Measurements from ENCODE around the gene PRCC. TPM values are rescaled to one million over a fixed set of nuclear protein-coding genes. Genes with fewer than 3 reads are reported as not detected.
"Not testable (repeated sequence)": the region's sequence is repeated elsewhere in the genome, so short reads cannot be mapped to it uniquely, and the experiment has no call there.

Gene PRCC
- total RNA-seq, 4 donors from 2014 or later, result 25.1 to 44.6 (median 30.8) TPM

DNA sequence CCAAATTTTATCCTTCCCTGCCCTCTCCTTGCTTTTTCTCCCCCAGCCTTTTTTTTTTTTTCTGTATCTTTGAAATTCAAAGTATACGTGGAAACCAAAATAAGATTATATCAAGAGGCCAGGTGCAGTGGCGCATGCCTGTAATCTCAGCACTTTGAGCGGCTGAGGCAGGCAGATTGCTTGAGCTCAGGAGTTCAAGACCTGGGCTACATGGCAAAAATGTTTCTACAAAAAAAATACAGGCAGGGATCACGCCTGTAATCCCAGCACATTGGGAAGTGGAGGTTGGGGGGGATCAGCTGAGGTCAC is 6.6 kb upstream of the PRCC start:
- WGBS, 2 donors, result 78 to 83% methylated on average over 4 of the region's 4 CpGs

GRCh38 chr1:156765136-156765535 is 2.2 kb upstream of the PRCC start:
- H3K9me3 ChIP-seq; H3K27me3 ChIP-seq; H3K36me3 ChIP-seq; DNase-seq (ENCODE audit: low spot score in 2 of 2); H3K4me3 ChIP-seq; H3K27ac ChIP-seq: not testable (repeated sequence)
- WGBS, 2 donors, result 94 to 95% methylated on average over 15 of the region's 15 CpGs
- H3K4me1 ChIP-seq, result peaks cover 0 to 34% (median 21%) of the 10 kb centered on the region in 4 donors

More for the DNA sequence above, 6.6 kb upstream of the PRCC start:
- Histone ChIP-seq H3K36me3 (no peaks in the 10 kb centered on the region), H3K4me3 (no peak overlapping the region), H3K4me1 (peaks cover 0 to 5% (median 0%) of the 10 kb centered on the region in 4 donors), H3K27ac (no peak overlapping the region), H3K9me3 (no peaks in the 10 kb centered on the region), H3K27me3 (no peaks in the 10 kb centered on the region)
- TF ChIP-seq CTCF (IDR thresholded peaks at IDR 0.05), result no peak
- no peak for TF ChIP-seq POLR2A (IDR thresholded peaks at IDR 0.05)
- no peak for TF ChIP-seq EP300 (IDR thresholded peaks at IDR 0.05)
- DNase-seq (ENCODE audit: low spot score in 2 of 2), result no peak

- Histone ChIP-seq H3K27ac (peak overlapping the region in 1 of 4 donors; percentile 86), H3K36me3 (peaks cover 0 to 6% (median 0%) of the 10 kb centered on the region in 3 donors), H3K4me1 (peaks cover 0 to 39% (median 26%) of the 10 kb centered on the region in 4 donors), H3K27me3 (no peaks in the 10 kb centered on the region), H3K9me3 (no peaks in the 10 kb centered on the region), H3K4me3 (no peak overlapping the region)
- WGBS, 2 donors, result 93 to 95% methylated on average over 5 of the region's 5 CpGs
- DNase-seq (ENCODE audit: low spot score in 2 of 2), result no peak
- TF ChIP-seq CTCF (IDR thresholded peaks at IDR 0.05) (no peak), EP300 (IDR thresholded peaks at IDR 0.05) (no peak), POLR2A (IDR thresholded peaks at IDR 0.05) (no peak)
These were observed 1.7 kb upstream of the PRCC start for GRCh38 chr1:156765666-156766065.

GRCh38 chr1:156766298-156767100 is 836 bp upstream of the PRCC start:
- Histone ChIP-seq H3K36me3 (peaks cover 0 to 10% (median 0%) of the 10 kb centered on the region in 3 donors), H3K4me3 (peak overlapping the region; percentile 55 to 92 (median 60)), H3K27me3 (no peaks in the 10 kb centered on the region), H3K4me1 (peaks cover 0 to 47% (median 30%) of the 10 kb centered on the region in 4 donors), H3K27ac (peak overlapping the region; percentile 60 to 97 (median 83)), H3K9me3 (no peaks in the 10 kb centered on the region)
- no peak for DNase-seq (ENCODE audit: low spot score in 2 of 2)
- no peak for TF ChIP-seq EP300 (IDR thresholded peaks at IDR 0.05)
- no peak for TF ChIP-seq POLR2A (IDR thresholded peaks at IDR 0.05)
- no peak for TF ChIP-seq CTCF (IDR thresholded peaks at IDR 0.05)
- WGBS, 2 donors, result 7 to 9% methylated on average over 14 of the region's 14 CpGs

DNA sequence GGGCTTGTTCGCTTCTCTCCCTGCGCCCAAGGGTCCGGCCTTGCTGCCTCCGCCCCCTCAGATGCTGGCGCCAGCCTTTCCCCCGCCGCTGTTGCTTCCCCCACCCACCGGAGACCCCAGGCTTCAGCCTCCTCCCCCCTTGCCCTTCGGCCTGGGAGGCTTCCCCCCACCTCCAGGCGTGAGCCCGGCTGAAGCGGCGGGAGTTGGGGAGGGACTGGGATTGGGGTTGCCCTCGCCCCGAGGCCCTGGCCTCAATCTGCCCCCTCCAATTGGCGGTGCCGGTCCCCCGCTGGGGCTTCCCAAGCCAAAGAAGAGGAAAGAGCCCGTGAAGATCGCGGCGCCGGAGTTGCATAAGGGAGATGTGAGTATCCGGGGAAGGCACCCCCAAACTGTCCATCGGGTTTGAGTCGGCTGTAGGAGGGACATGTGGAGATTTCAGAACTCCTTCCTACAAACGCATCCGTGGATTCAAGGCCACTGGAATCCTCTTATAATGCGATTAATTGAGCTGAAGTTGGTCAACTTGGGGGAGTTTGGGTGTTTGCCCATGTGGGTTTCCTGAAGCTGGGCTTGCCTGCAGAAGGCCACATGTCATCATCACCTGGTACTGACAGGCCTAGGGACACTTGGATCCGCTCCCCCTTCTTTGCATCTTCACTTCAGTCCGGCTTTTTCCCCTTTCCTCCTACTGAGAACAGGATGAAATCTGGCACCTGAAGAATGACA is 707 bp downstream of the PRCC start:
- H3K4me3 ChIP-seq, result peak overlapping the region; percentile 73 to 99 (median 90)
- TF ChIP-seq CTCF (IDR thresholded peaks at IDR 0.05), result no peak
- no peak for TF ChIP-seq POLR2A (IDR thresholded peaks at IDR 0.05)
- no peak for TF ChIP-seq EP300 (IDR thresholded peaks at IDR 0.05)
- WGBS, 2 donors, result 0 to 1% methylated on average over 23 to 27 of the region's 31 CpGs
- H3K36me3 ChIP-seq, result peaks cover 0 to 10% (median 0%) of the 10 kb centered on the region in 3 donors
- H3K4me1 ChIP-seq, result peaks cover 0 to 63% (median 39%) of the 10 kb centered on the region in 4 donors
- H3K27ac ChIP-seq, result peak overlapping the region; percentile 87 to 97 (median 94)
- H3K27me3 ChIP-seq, result no peaks in the 10 kb centered on the region
- no peaks in the 10 kb centered on the region for H3K9me3 ChIP-seq
- no peak for DNase-seq (ENCODE audit: low spot score in 2 of 2)
